PC-9 (cell line): ENCODE results near the gene TMEM208. TPM values are rescaled to one million over a fixed set of nuclear protein-coding genes. Genes with fewer than 3 reads are reported as not detected.

Experiments used
- BruUV-seq: library from RNA; stranded (reverse); fragments of 400-500 nt; replicated peaks from 2 replicates; lab custom pipeline; 2021; lab: Mats Ljungman, UMichigan
- CTCF ChIA-PET: fragments of 300-600 bp; sonication (Branson Sonifier 250); formaldehyde crosslinking; loops from one replicate; lab custom pipeline; 2022; ENCODE audit warnings: antibody characterized with exemption; lab: Charles Lee
- POLR2A ChIA-PET: fragments of 300-600 bp; sonication (Branson Sonifier 250); formaldehyde crosslinking; loops from one replicate; lab custom pipeline; 2022; ENCODE audit warnings: antibody characterized with exemption; ENCODE audit not compliant: unreplicated experiment; lab: Charles Lee
- DNase-seq, 2 experiments: peaks; one replicate each; pipeline versions ENCODE4 v3.0.0 to v3.0.0-alpha.2; 2015 to 2022; ENCODE audit warnings: mixed read lengths in 1 of 2
- H2AFZ ChIP-seq: fragments of 200-600 bp; sonication (generic); 2 replicates; pipeline ENCODE4 v1.8.1; 2017; ENCODE audit warnings: antibody characterized with exemption
- H3F3A ChIP-seq: fragments of 200-600 bp; sonication (generic); 2 replicates; pipeline ENCODE4 v1.8.1; 2017; ENCODE audit warnings: antibody characterized with exemption, mild to moderate bottlenecking, low read depth; ENCODE audit not compliant: insufficient read depth
- H3K27ac ChIP-seq: fragments of 200-600 bp; sonication (generic); 2 replicates; pipeline ENCODE4 v1.6.1; 2016; ENCODE audit warnings: mixed run types
- H3K27me3 ChIP-seq: fragments of 200-600 bp; sonication (generic); 2 replicates; pipeline ENCODE4 v1.6.1; 2016; ENCODE audit warnings: low read depth, mixed run types; ENCODE audit not compliant: insufficient read depth
- H3K36me3 ChIP-seq: fragments of 200-600 bp; sonication (generic); 2 replicates; pipeline ENCODE4 v1.6.1; 2016; ENCODE audit warnings: low read depth, mixed run types
- H3K4me1 ChIP-seq: fragments of 200-600 bp; sonication (generic); replicated peaks from 2 replicates; pipeline ENCODE4 v1.6.1; 2016; ENCODE audit warnings: mixed run types; ENCODE audit not compliant: insufficient read depth
- H3K4me2 ChIP-seq: fragments of 200-600 bp; sonication (generic); 2 replicates; pipeline ENCODE4 v1.6.1; 2017; ENCODE audit warnings: mixed run types
- H3K4me3 ChIP-seq: fragments of 200-600 bp; sonication (generic); 2 replicates; pipeline ENCODE4 v1.6.1; 2016; ENCODE audit warnings: mixed run types
- H3K79me2 ChIP-seq: fragments of 200-600 bp; sonication (generic); 2 replicates; pipeline ENCODE4 v1.6.1; 2017; ENCODE audit warnings: low read depth, mixed run types
- H3K9me2 ChIP-seq: fragments of 200-600 bp; sonication (generic); 2 replicates; pipeline ENCODE4 v1.8.1; 2017; ENCODE audit warnings: mild to moderate bottlenecking; ENCODE audit not compliant: insufficient read depth
- H3K9me3 ChIP-seq: fragments of 200-600 bp; sonication (generic); 2 replicates; pipeline ENCODE4 v1.8.1; 2016; ENCODE audit warnings: low read depth; ENCODE audit not compliant: insufficient read depth
- H4K20me1 ChIP-seq: fragments of 200-600 bp; sonication (generic); 2 replicates; pipeline ENCODE4 v1.8.1; 2017; ENCODE audit not compliant: insufficient read depth
- CTCF ChIP-seq: fragments of 200-600 bp; sonication (generic); conservative IDR thresholded peaks from 2 replicates; pipeline ENCODE4 v1.6.1; 2017; ENCODE audit warnings: mixed run types, antibody characterized with exemption, mild to moderate bottlenecking, moderate library complexity
- EZH2 ChIP-seq: fragments of 200-600 bp; sonication (generic); IDR thresholded peaks from 2 replicates; pipeline ENCODE4 v1.8.0; 2017; ENCODE audit warnings: antibody characterized with exemption, low read depth
- intact Hi-C: fragments of 100-400 bp; cut with micrococcal nuclease; formaldehyde crosslinking; loops from one replicate; pipeline ENCODE4 v1.10.0; 2022; ENCODE audit not compliant: unreplicated experiment
- total RNA-seq: library from RNA; stranded (reverse); gene quantifications from 2 replicates; pipeline ENCODE4 v1.2.3, GENCODE V29; 2021

The TMEM208 gene
- total RNA-seq, 1 experiment from 2014 or later: 39.5 TPM

- H3K4me1 ChIP-seq: peaks cover 22% of the 10 kb centered on the region
- TF ChIP-seq CTCF (no peak), EZH2 (no peak)
- ChIA-PET CTCF (no interaction called here), POLR2A (no interaction called here)
- no TSS peak for BruUV-seq
- peaks cover 7% of the 10 kb centered on the region; the same call in 1 of the 2 replicates for H3K79me2 ChIP-seq
- H3K27me3 ChIP-seq: no peaks in the 10 kb centered on the region
- peaks cover 38% of the 10 kb centered on the region for H3F3A ChIP-seq
- no peaks in the 10 kb centered on the region for H4K20me1 ChIP-seq
- H3K4me2 ChIP-seq: no peak overlapping the region
- no peak overlapping the region for H2AFZ ChIP-seq
- no peaks in the 10 kb centered on the region for H3K9me2 ChIP-seq
- no peak overlapping the region for H3K4me3 ChIP-seq
- H3K36me3 ChIP-seq: peaks cover 5% of the 10 kb centered on the region; the same call in 1 of the 2 replicates
- H3K27ac ChIP-seq: no peak overlapping the region
- no peak for DNase-seq
- no peaks in the 10 kb centered on the region for H3K9me3 ChIP-seq
- intact Hi-C loops: no loop called here
Measured at GRCh38 chr16:67271446-67271845, 44.5 kb downstream of the TMEM208 start.

GRCh38 chr16:67275321-67275720, 48.4 kb downstream of the TMEM208 start:
- intact Hi-C loops: loop anchor here (5.0 kb wide), 3 partner anchors 62 to 192 kb away; no protein-coding TSS in a partner anchor
- H3K27ac ChIP-seq: no peak overlapping the region
- no peaks in the 10 kb centered on the region for H3K27me3 ChIP-seq
- H2AFZ ChIP-seq: no peak overlapping the region
- H3K9me2 ChIP-seq: no peaks in the 10 kb centered on the region
- no peaks in the 10 kb centered on the region for H4K20me1 ChIP-seq
- H3K4me1 ChIP-seq: peaks cover 24% of the 10 kb centered on the region
- CTCF ChIA-PET: no interaction called here
- TF ChIP-seq CTCF (no peak), EZH2 (no peak)
- no peak overlapping the region for H3K4me3 ChIP-seq
- BruUV-seq: no TSS peak
- H3F3A ChIP-seq: peaks cover 35% of the 10 kb centered on the region
- H3K36me3 ChIP-seq: peaks cover 5% of the 10 kb centered on the region; the same call in 1 of the 2 replicates
- H3K79me2 ChIP-seq: peaks cover 23% of the 10 kb centered on the region; the same call in 1 of the 2 replicates
- H3K4me2 ChIP-seq: no peak overlapping the region
- POLR2A ChIA-PET: interaction anchor here (0.7 kb wide), 1 partner anchor 585 kb away, joined by 5 read pairs; no protein-coding TSS in a partner anchor
- H3K9me3 ChIP-seq: no peaks in the 10 kb centered on the region
- no peak for DNase-seq

- no peaks in the 10 kb centered on the region for H4K20me1 ChIP-seq
- no peaks in the 10 kb centered on the region for H3K27me3 ChIP-seq
- DNase-seq: peak; percentile 87 to 91
- peaks cover 5% of the 10 kb centered on the region; the same call in 1 of the 2 replicates for H3K36me3 ChIP-seq
- TSS peak; percentile 29 for BruUV-seq
- intact Hi-C loops: loop anchor here (2.0 to 5.0 kb wide), 4 partner anchors 31 to 190 kb away; partner anchors contain the start of gene FHOD1
- H3K9me2 ChIP-seq: no peaks in the 10 kb centered on the region
- H3K79me2 ChIP-seq: peaks cover 23% of the 10 kb centered on the region; the same call in 1 of the 2 replicates
- POLR2A ChIA-PET: interaction anchor here (0.5 to 1.1 kb wide), 7 partner anchors 8 to 960 kb away, joined by 3 to 8 read pairs (median 5); partner anchors contain the start of gene FHOD1
- no peak overlapping the region for H2AFZ ChIP-seq
- TF ChIP-seq EZH2 (no peak), CTCF (no peak)
- H3K9me3 ChIP-seq: no peaks in the 10 kb centered on the region
- CTCF ChIA-PET: interaction anchor here (0.5 to 2.4 kb wide), 8 partner anchors 12 to 137 kb away, joined by 3 to 11 read pairs (median 4); partner anchors contain the start of gene NOL3
- peak overlapping the region; percentile 75; the same call in 1 of the 2 replicates for H3K4me3 ChIP-seq
- H3K4me2 ChIP-seq: peak overlapping the region; percentile 93
- peak overlapping the region; percentile 70 for H3K27ac ChIP-seq
- H3K4me1 ChIP-seq: peaks cover 24% of the 10 kb centered on the region
- peaks cover 28% of the 10 kb centered on the region for H3F3A ChIP-seq
Measured at GRCh38 chr16:67277294-67277998, 50.5 kb downstream of the TMEM208 start.
